H9 (cell line): ENCODE data around the gene RWDD1. TPM values are rescaled to one million over a fixed set of nuclear protein-coding genes. Genes with fewer than 3 reads are reported as not detected.

Experiments used
- DNase-seq: peaks from one replicate; pipeline ENCODE4 v3.0.0-alpha.2; 2017
- H2AFZ ChIP-seq: one replicate; pipeline ENCODE4 v1.6.1; 2013; ENCODE audit warnings: mild to moderate bottlenecking, low read length, control low read depth, moderate library complexity
- H2AK5ac ChIP-seq: 2 replicates; pipeline ENCODE4 v1.6.1; 2013; ENCODE audit warnings: low read length, control low read depth, mixed read lengths; ENCODE audit not compliant: insufficient read length
- H2BK120ac ChIP-seq: one replicate; pipeline ENCODE4 v1.6.1; 2013; ENCODE audit warnings: low read depth, mild to moderate bottlenecking, low read length, control low read depth, inconsistent platforms; ENCODE audit not compliant: poor library complexity, severe bottlenecking
- H2BK12ac ChIP-seq: 2 replicates; pipeline ENCODE4 v1.6.1; 2013; ENCODE audit warnings: low read length, control low read depth, mixed read lengths, low read depth; ENCODE audit not compliant: insufficient read length
- H2BK15ac ChIP-seq: 2 replicates; pipeline ENCODE4 v1.6.1; 2013; ENCODE audit warnings: low read depth, low read length, control low read depth
- H2BK20ac ChIP-seq: one replicate; pipeline ENCODE4 v1.6.1; 2013; ENCODE audit warnings: low read depth, mild to moderate bottlenecking, low read length, control low read depth, inconsistent platforms; ENCODE audit not compliant: poor library complexity, severe bottlenecking
- H2BK5ac ChIP-seq: 2 replicates; pipeline ENCODE4 v1.6.1; 2013; ENCODE audit warnings: low read length, control low read depth, mixed read lengths; ENCODE audit not compliant: insufficient read length
- H3K14ac ChIP-seq: 2 replicates; pipeline ENCODE4 v1.6.1; 2013; ENCODE audit warnings: low read length, control low read depth; ENCODE audit not compliant: insufficient read depth
- H3K18ac ChIP-seq: 2 replicates; pipeline ENCODE4 v1.6.1; 2013; ENCODE audit warnings: low read depth, mild to moderate bottlenecking, mixed read lengths, low read length, control low read depth; ENCODE audit not compliant: insufficient read length
- H3K23ac ChIP-seq: 2 replicates; pipeline ENCODE4 v1.6.1; 2013; ENCODE audit warnings: low read length, control low read depth, mixed read lengths, low read depth; ENCODE audit not compliant: insufficient read length
- H3K23me2 ChIP-seq: 2 replicates; pipeline ENCODE4 v1.6.1; 2013; ENCODE audit warnings: low read depth, mild to moderate bottlenecking, mixed read lengths, low read length, control low read depth; ENCODE audit not compliant: insufficient read length, poor library complexity, severe bottlenecking
- H3K27ac ChIP-seq: 2 replicates; pipeline ENCODE4 v1.5.1; 2013; ENCODE audit warnings: low read length, control low read depth, mixed read lengths, low read depth; ENCODE audit not compliant: insufficient read length
- H3K27me3 ChIP-seq: 2 replicates; pipeline ENCODE4 v1.6.1; 2013; ENCODE audit warnings: low read length, control low read depth, inconsistent platforms; ENCODE audit not compliant: insufficient read depth
- H3K4ac ChIP-seq: 2 replicates; pipeline ENCODE4 v1.6.1; 2013; ENCODE audit warnings: low read depth, mild to moderate bottlenecking, control low read depth, inconsistent platforms, low read length, moderate library complexity
- H3K4me1 ChIP-seq: 2 replicates; pipeline ENCODE4 v1.6.1; 2013; ENCODE audit warnings: low read length, control low read depth, inconsistent platforms; ENCODE audit not compliant: insufficient read depth
- H3K4me2 ChIP-seq: 2 replicates; pipeline ENCODE4 v1.6.1; 2013; ENCODE audit warnings: low read length, control low read depth, mixed read lengths; ENCODE audit not compliant: insufficient read length, insufficient read depth
- H3K56ac ChIP-seq: 2 replicates; pipeline ENCODE4 v1.6.1; 2013; ENCODE audit warnings: low read depth, mild to moderate bottlenecking, mixed read lengths, low read length, control low read depth; ENCODE audit not compliant: insufficient read length
- H3K79me1 ChIP-seq: 2 replicates; pipeline ENCODE4 v1.6.1; 2013; ENCODE audit warnings: low read depth, mild to moderate bottlenecking, moderate library complexity, low read length, control low read depth, inconsistent platforms; ENCODE audit not compliant: insufficient read depth, poor library complexity, severe bottlenecking
- H3K79me2 ChIP-seq: 2 replicates; pipeline ENCODE4 v1.6.1; 2013; ENCODE audit warnings: low read length, control low read depth, inconsistent platforms; ENCODE audit not compliant: insufficient read depth
- H3K9ac ChIP-seq: 2 replicates; pipeline ENCODE4 v1.6.1; 2013; ENCODE audit warnings: low read length, control low read depth, mixed read lengths; ENCODE audit not compliant: insufficient read length; ENCODE audit errors: extremely low read depth
- H3K9me3 ChIP-seq: one replicate; pipeline ENCODE4 v1.6.1; 2013; ENCODE audit warnings: low read depth, low read length, inconsistent platforms; ENCODE audit not compliant: control insufficient read depth
- H3T11ph ChIP-seq: one replicate; pipeline ENCODE4 v1.6.1; 2013; ENCODE audit warnings: mild to moderate bottlenecking, low read length, control low read depth, inconsistent platforms
- H4K20me1 ChIP-seq: one replicate; pipeline ENCODE4 v1.6.1; 2013; ENCODE audit not compliant: control insufficient read depth, insufficient read length, insufficient read depth
- H4K5ac ChIP-seq: 2 replicates; pipeline ENCODE4 v1.6.1; 2013; ENCODE audit warnings: low read depth, mild to moderate bottlenecking, mixed read lengths, low read length, control low read depth; ENCODE audit not compliant: insufficient read length
- H4K8ac ChIP-seq: replicated peaks from 2 replicates; pipeline ENCODE4 v1.6.1; 2013; ENCODE audit warnings: low read length, control low read depth, mixed read lengths, low read depth; ENCODE audit not compliant: insufficient read length
- H4K91ac ChIP-seq: 2 replicates; pipeline ENCODE4 v1.6.1; 2013; ENCODE audit warnings: low read depth, mild to moderate bottlenecking, moderate library complexity, mixed read lengths, low read length, control low read depth; ENCODE audit not compliant: insufficient read length
- H3K27ac Mint-ChIP-seq, 3 experiments: 2 replicates in 2 of 3; 3 replicates in 1 of 3; pipeline ENCODE4 v1.8.0; 2020 to 2021; ENCODE audit warnings: mixed read lengths in 3 of 3, mild to moderate bottlenecking in 1 of 3, moderate library complexity in 1 of 3
- H3K27me3 Mint-ChIP-seq: 2 replicates; pipeline ENCODE4 v1.8.0; 2021; ENCODE audit warnings: low read depth, mild to moderate bottlenecking, moderate library complexity, mixed read lengths
- H3K36me3 Mint-ChIP-seq, 3 experiments: 2 replicates in 2 of 3; 3 replicates in 1 of 3; pipeline ENCODE4 v1.8.0; 2020 to 2021; ENCODE audit warnings: low read depth in 3 of 3, mixed read lengths in 3 of 3; ENCODE audit not compliant: insufficient read depth in 1 of 3
- H3K4me1 Mint-ChIP-seq, 2 experiments: 2 replicates each; pipeline ENCODE4 v1.8.0; 2020; ENCODE audit warnings: mixed read lengths in 2 of 2
- H3K4me3 Mint-ChIP-seq, 2 experiments: 2 replicates in 1 of 2; 3 replicates in 1 of 2; pipeline ENCODE4 v1.8.0; 2020 to 2021; ENCODE audit warnings: mild to moderate bottlenecking in 2 of 2, mixed read lengths in 2 of 2, moderate library complexity in 1 of 2
- H3K9me3 Mint-ChIP-seq, 2 experiments: 2 replicates in 1 of 2; 3 replicates in 1 of 2; pipeline ENCODE4 v1.8.0; 2020; ENCODE audit warnings: mild to moderate bottlenecking in 2 of 2, mixed read lengths in 2 of 2, moderate library complexity in 1 of 2
- CTCF ChIP-seq: fragments of 200-600 bp; sonication (generic); conservative IDR thresholded peaks from 3 replicates; pipeline ENCODE4 v1.8.0; 2021; ENCODE audit warnings: antibody characterized with exemption, mild to moderate bottlenecking
- WGBS: extraction: QIAGEN DNeasy Blood & Tissue Kit; methylation state at CpG from one replicate; pipeline ENCODE4 v1.1.7; 2013; ENCODE audit warnings: missing lambda C conversion rate, low lambda C conversion rate, mixed read lengths; ENCODE audit not compliant: insufficient read length; ENCODE audit errors: extremely low coverage; 5-methylcytosine and 5-hydroxymethylcytosine counted together
- total RNA-seq: library from RNA; stranded (reverse); gene quantifications from 2 replicates; pipeline ENCODE4 v1.2.1, GENCODE V29; 2021

RWDD1 gene
- total RNA-seq, 1 experiment from 2014 or later = 42.0 TPM

GRCh38 chr6:116530436-116530835 is 40.9 kb upstream of the RWDD1 start:
- Histone ChIP-seq H3K9me3 (no peaks in the 10 kb centered on the region), H2BK15ac (no peak overlapping the region), H3K4me2 (no peak overlapping the region), H3K23ac (no peak overlapping the region), H3K4ac (no peak overlapping the region), H2AK5ac (no peak overlapping the region), H3K4me1 (peaks cover 8% of the 10 kb centered on the region; the same call in 1 of the 2 replicates), H3K9ac (no peak overlapping the region), H3K23me2 (no peaks in the 10 kb centered on the region), H2BK120ac (no peak overlapping the region), H2BK20ac (no peak overlapping the region), H3K79me1 (no peaks in the 10 kb centered on the region), H2BK5ac (no peak overlapping the region), H4K20me1 (no peaks in the 10 kb centered on the region), H4K5ac (no peak overlapping the region), H3K56ac (no peak overlapping the region), H3K14ac (no peak overlapping the region), H3K18ac (no peak overlapping the region), H3K27me3 (no peaks in the 10 kb centered on the region), H3T11ph (no peak overlapping the region), H2BK12ac (no peak overlapping the region), H2AFZ (no peak overlapping the region), H4K91ac (no peak overlapping the region), H3K27ac (no peak overlapping the region), H4K8ac (no peak overlapping the region), H3K79me2 (no peaks in the 10 kb centered on the region)
- Mint-ChIP-seq H3K4me1 (peaks cover 39% of the 10 kb centered on the region in 2 experiments), H3K27me3 (no peaks in the 10 kb centered on the region), H3K4me3 (no peak overlapping the region), H3K9me3 (no peaks in the 10 kb centered on the region), H3K36me3 (no peaks in the 10 kb centered on the region), H3K27ac (no peak overlapping the region)
- no CpG with 5 or more reads among the region's 2 CpGs for WGBS
- no peak for DNase-seq
- TF ChIP-seq CTCF = no peak
